Thyroid gland (tissue), 4 donors: Measurements from ENCODE around the gene PCNX3. TPM values are rescaled to one million over a fixed set of nuclear protein-coding genes. Genes with fewer than 3 reads are reported as not detected.
A peak's percentile ranks its signal among the peaks of the same experiment; 100 is the strongest.

ENCODE experiments used
- DNase-seq, 2 donors: peaks; one replicate each; pipeline ENCODE4 v3.0.0-alpha.2; 2019
- H3K27ac ChIP-seq, 3 donors: fragments of 200-600 bp; sonication (generic); 1 replicate in 2 of 3; 2 replicates in 1 of 3; pipeline ENCODE4 v1.5.1; 2016 to 2019; ENCODE audit warnings: mild to moderate bottlenecking in 1 of 3, moderate library complexity in 1 of 3
- H3K27me3 ChIP-seq: fragments of 200-600 bp; sonication (generic); one replicate; pipeline ENCODE4 v1.5.1; 2019
- H3K36me3 ChIP-seq, 2 donors: fragments of 200-600 bp; sonication (generic); one replicate each; pipeline ENCODE4 v1.5.1; 2016 to 2019
- H3K4me1 ChIP-seq, 2 donors: fragments of 200-600 bp; sonication (generic); one replicate each; pipeline ENCODE4 v1.5.1; 2017 to 2019
- H3K4me3 ChIP-seq, 3 donors: fragments of 200-600 bp; sonication (generic); replicated peaks in 1 of 3; 1 replicate in 2 of 3; 2 replicates in 1 of 3; pipeline ENCODE4 v1.5.1; 2016; ENCODE audit warnings: mild to moderate bottlenecking in 1 of 3
- H3K9me3 ChIP-seq: fragments of 200-600 bp; sonication (generic); one replicate; pipeline ENCODE4 v1.5.1; 2017
- POLR2A ChIP-seq, 2 donors: fragments of 450-650 bp; IDR thresholded peaks; one replicate each; pipeline ENCODE4 v1.6.1; 2017; ENCODE audit warnings: antibody characterized with exemption in 2 of 2, mild to moderate bottlenecking in 2 of 2, moderate library complexity in 1 of 2
- WGBS, 2 donors: methylation state at CpG; one replicate each; pipeline ENCODE4 v1.1.5; 2017; 5-methylcytosine and 5-hydroxymethylcytosine counted together
- intact Hi-C: fragments of 100-400 bp; cut with DNase I; formaldehyde crosslinking; loops from one replicate; pipeline ENCODE4 v1.15.1; 2023
- total RNA-seq, 4 donors: library from RNA; depleted of rRNA; stranded (reverse); fragments of >200 nt; gene quantifications; one replicate each; pipeline ENCODE4 v1.2.3, GENCODE V29; 2016
- TF ChIP-seq, protein P1 (sequence below), 6 experiments: fragments of 200-600 bp in 3 of 6; fragments of 450-650 bp in 3 of 6; sonication (generic) in 3 of 6; IDR thresholded peaks; one replicate each; pipeline ENCODE4 v1.5.1; 2016 to 2019; ENCODE audit warnings: antibody characterized with exemption in 6 of 6, mild to moderate bottlenecking in 2 of 6, inconsistent platforms in 1 of 6, moderate library complexity in 1 of 6

The PCNX3 gene
- total RNA-seq, 4 donors from 2014 or later, result 18.9 to 54.2 (median 47.0) TPM

DNA sequence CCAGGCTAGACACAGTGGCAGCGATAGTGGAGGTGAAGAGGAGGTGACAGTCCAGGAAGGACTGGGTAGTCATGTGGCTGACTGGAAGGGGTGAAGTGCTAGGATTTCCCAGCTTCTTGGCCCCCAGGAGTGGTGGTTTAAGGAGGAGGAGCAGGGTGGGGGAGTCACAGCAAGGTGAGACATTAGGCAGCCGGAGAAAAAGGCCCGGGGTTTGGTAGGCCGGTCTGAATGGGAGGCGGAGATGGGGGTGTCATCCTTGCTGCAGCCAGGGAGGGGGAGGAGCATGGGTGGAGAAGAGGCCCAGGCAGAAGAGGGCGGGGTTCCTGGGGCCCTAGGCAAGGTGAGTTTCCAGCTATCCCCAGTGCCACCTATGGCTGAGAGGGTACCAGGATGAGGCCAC, 28.4 kb downstream of the PCNX3 start:
- no peaks in the 10 kb centered on the region for H3K27me3 ChIP-seq
- no peak for DNase-seq
- intact Hi-C loops, result no loop called here
- peaks cover 0 to 5% of the 10 kb centered on the region in 2 donors for H3K36me3 ChIP-seq
- no peaks in the 10 kb centered on the region for H3K9me3 ChIP-seq
- H3K27ac ChIP-seq, result no peak overlapping the region
- WGBS, 2 donors, result 71 to 74% methylated on average over 6 of the region's 6 CpGs
- H3K4me3 ChIP-seq, result no peak overlapping the region
- peaks cover 0 to 27% of the 10 kb centered on the region in 2 donors for H3K4me1 ChIP-seq
- TF ChIP-seq, protein P1, sequence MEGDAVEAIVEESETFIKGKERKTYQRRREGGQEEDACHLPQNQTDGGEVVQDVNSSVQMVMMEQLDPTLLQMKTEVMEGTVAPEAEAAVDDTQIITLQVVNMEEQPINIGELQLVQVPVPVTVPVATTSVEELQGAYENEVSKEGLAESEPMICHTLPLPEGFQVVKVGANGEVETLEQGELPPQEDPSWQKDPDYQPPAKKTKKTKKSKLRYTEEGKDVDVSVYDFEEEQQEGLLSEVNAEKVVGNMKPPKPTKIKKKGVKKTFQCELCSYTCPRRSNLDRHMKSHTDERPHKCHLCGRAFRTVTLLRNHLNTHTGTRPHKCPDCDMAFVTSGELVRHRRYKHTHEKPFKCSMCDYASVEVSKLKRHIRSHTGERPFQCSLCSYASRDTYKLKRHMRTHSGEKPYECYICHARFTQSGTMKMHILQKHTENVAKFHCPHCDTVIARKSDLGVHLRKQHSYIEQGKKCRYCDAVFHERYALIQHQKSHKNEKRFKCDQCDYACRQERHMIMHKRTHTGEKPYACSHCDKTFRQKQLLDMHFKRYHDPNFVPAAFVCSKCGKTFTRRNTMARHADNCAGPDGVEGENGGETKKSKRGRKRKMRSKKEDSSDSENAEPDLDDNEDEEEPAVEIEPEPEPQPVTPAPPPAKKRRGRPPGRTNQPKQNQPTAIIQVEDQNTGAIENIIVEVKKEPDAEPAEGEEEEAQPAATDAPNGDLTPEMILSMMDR (IDR thresholded peaks at IDR 0.05), result no peak
- no peak for TF ChIP-seq POLR2A (IDR thresholded peaks at IDR 0.05)

- Histone ChIP-seq H3K4me3 (no peak overlapping the region), H3K4me1 (peaks cover 0 to 19% of the 10 kb centered on the region in 2 donors), H3K9me3 (no peaks in the 10 kb centered on the region), H3K27ac (no peak overlapping the region), H3K27me3 (no peaks in the 10 kb centered on the region), H3K36me3 (peaks cover 4 to 9% of the 10 kb centered on the region in 2 donors)
- DNase-seq, result no peak
- 91 to 92% methylated on average over 10 to 11 of the region's 11 CpGs for WGBS, 2 donors
- TF ChIP-seq, protein P1 (IDR thresholded peaks at IDR 0.05), result no peak
- no peak for TF ChIP-seq POLR2A (IDR thresholded peaks at IDR 0.05)
- intact Hi-C loops, result no loop called here
These were observed 29.3 kb downstream of the PCNX3 start for GRCh38 chr11:65644837-65645236.

DNA sequence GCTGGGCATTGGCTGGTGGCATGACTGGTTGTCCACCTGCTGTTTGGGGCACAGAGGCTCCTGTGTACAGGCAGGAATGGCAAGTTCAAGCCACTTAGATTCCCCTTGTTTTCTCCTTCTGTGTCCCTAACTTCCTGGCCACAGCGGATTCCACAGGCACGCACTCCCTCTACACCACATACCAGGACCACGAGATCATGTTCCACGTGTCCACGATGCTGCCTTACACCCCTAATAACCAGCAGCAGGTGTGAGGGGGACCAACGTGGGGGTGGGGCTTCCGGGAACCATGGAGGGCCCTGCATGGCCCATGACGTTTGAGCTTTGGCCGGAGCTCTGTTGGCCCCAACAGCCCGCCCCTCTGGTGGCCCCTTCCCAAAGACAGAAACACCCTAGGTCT, 30.1 kb downstream of the PCNX3 start:
- TF ChIP-seq POLR2A (IDR thresholded peaks at IDR 0.05), result no peak
- TF ChIP-seq, protein P1 (IDR thresholded peaks at IDR 0.05), result no peak

DNA sequence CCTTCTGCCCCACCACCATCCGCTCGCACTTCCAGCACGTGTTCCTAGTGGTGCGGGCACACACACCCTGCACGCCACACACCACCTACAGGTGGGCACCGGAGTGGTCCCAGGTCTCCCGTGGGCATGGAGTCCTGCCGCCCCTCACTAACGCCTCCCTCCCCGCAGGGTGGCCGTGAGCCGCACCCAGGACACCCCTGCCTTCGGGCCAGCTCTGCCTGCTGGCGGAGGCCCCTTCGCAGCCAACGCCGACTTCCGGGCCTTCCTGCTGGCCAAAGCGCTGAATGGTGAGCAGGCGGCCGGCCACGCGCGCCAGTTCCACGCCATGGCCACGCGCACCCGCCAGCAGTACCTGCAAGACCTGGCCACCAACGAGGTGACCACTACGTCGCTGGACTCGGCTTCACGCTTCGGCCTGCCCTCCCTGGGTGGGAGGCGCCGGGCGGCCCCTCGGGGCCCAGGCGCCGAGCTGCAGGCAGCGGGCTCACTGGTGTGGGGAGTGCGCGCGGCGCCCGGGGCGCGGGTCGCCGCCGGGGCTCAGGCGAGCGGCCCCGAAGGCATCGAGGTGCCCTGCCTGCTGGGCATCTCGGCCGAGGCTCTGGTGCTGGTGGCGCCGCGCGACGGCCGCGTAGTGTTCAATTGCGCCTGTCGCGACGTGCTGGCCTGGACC, 30.8 kb downstream of the PCNX3 start:
- no peaks in the 10 kb centered on the region for H3K27me3 ChIP-seq
- intact Hi-C loops, result no loop called here
- peaks cover 0 to 16% of the 10 kb centered on the region in 2 donors for H3K4me1 ChIP-seq
- 66 to 96% methylated on average over 18 to 25 of the region's 68 CpGs for WGBS, 2 donors
- peak overlapping the region in 1 of 3 donors; percentile 29 for H3K4me3 ChIP-seq
- no peak for DNase-seq
- no peaks in the 10 kb centered on the region for H3K9me3 ChIP-seq
- H3K36me3 ChIP-seq, result peaks cover 13 to 19% of the 10 kb centered on the region in 2 donors
- H3K27ac ChIP-seq, result no peak overlapping the region
- TF ChIP-seq, protein P1 (IDR thresholded peaks at IDR 0.05), result no peak
- TF ChIP-seq POLR2A (IDR thresholded peaks at IDR 0.05), result no peak

More for the DNA sequence above, 30.1 kb downstream of the PCNX3 start:
- Histone ChIP-seq H3K4me3 (no peak overlapping the region), H3K9me3 (no peaks in the 10 kb centered on the region), H3K4me1 (peaks cover 0 to 10% of the 10 kb centered on the region in 2 donors), H3K27me3 (no peaks in the 10 kb centered on the region), H3K36me3 (peaks cover 10 to 17% of the 10 kb centered on the region in 2 donors), H3K27ac (no peak overlapping the region)
- intact Hi-C loops, result no loop called here
- no peak for DNase-seq
- WGBS, 2 donors, result 73 to 83% methylated on average over 9 to 10 of the region's 10 CpGs

- Histone ChIP-seq H3K4me1 (peaks cover 5 to 23% of the 10 kb centered on the region in 2 donors), H3K36me3 (peaks cover 13 to 19% of the 10 kb centered on the region in 2 donors), H3K27me3 (no peaks in the 10 kb centered on the region), H3K9me3 (no peaks in the 10 kb centered on the region), H3K27ac (peak overlapping the region in 1 of 3 donors; percentile 17), H3K4me3 (peak overlapping the region in 1 of 3 donors; percentile 29)
- 33 to 38% methylated on average over 1 to 35 of the region's 87 CpGs for WGBS, 2 donors
- intact Hi-C loops, result no loop called here
- peak; percentile 55 to 58 for DNase-seq
- TF ChIP-seq POLR2A (IDR thresholded peaks at IDR 0.05), result peak in 1 of 2 donors; percentile 43
- TF ChIP-seq, protein P1 (IDR thresholded peaks at IDR 0.05), result no peak
These were observed 31.6 kb downstream of the PCNX3 start for GRCh38 chr11:65646958-65647701.
